Caco-2 (cell line): ENCODE measurements around the gene TAMALIN. TPM values are rescaled to one million over a fixed set of nuclear protein-coding genes. Genes with fewer than 3 reads are reported as not detected.

Experiments used
- BruUV-seq: library from RNA; stranded (reverse); fragments of 400-500 nt; replicated peaks from 2 replicates; lab custom pipeline; 2021; lab: Mats Ljungman, UMichigan
- CTCF ChIA-PET: fragments of 300-600 bp; sonication (Branson Sonifier 250); formaldehyde crosslinking; loops from one replicate; lab custom pipeline; 2022; ENCODE audit warnings: antibody characterized with exemption; lab: Charles Lee
- POLR2A ChIA-PET: fragments of 300-600 bp; sonication (Branson Sonifier 250); formaldehyde crosslinking; loops from one replicate; lab custom pipeline; 2022; ENCODE audit warnings: antibody characterized with exemption; lab: Charles Lee
- DNase-seq, 2 experiments: peaks; one replicate each; pipeline versions ENCODE4 v3.0.0 to v3.0.0-alpha.2; 2020 to 2022
- H3K27me3 ChIP-seq: replicated peaks from 2 replicates; pipeline ENCODE4 v1.6.0; 2011; ENCODE audit warnings: low read length; ENCODE audit not compliant: control insufficient read depth, insufficient read depth
- H3K36me3 ChIP-seq: 2 replicates; pipeline ENCODE4 v1.5.1; 2011; ENCODE audit warnings: low read length; ENCODE audit not compliant: control insufficient read depth, insufficient read depth
- H3K4me1 ChIP-seq: fragments of 250-450 bp; sonication (Bioruptor Pico); 2 replicates; pipeline ENCODE4 v1.5.1; 2020; ENCODE audit warnings: mild to moderate bottlenecking
- H3K4me3 ChIP-seq: 2 replicates; pipeline ENCODE4 v1.5.1; 2011; ENCODE audit warnings: low read depth, mild to moderate bottlenecking, control low read depth, low read length
- H3K9me3 ChIP-seq: fragments of 250-450 bp; sonication (Bioruptor Pico); 2 replicates; pipeline ENCODE4 v1.5.1; 2020; ENCODE audit warnings: mild to moderate bottlenecking, moderate library complexity
- H3K27ac Mint-ChIP-seq: one replicate; pipeline ENCODE4 v1.8.0; 2022; ENCODE audit warnings: mixed read lengths; ENCODE audit not compliant: unreplicated experiment
- H3K27me3 Mint-ChIP-seq: one replicate; pipeline ENCODE4 v1.8.0; 2022; ENCODE audit warnings: mixed read lengths; ENCODE audit not compliant: insufficient read depth, unreplicated experiment
- H3K36me3 Mint-ChIP-seq: one replicate; pipeline ENCODE4 v1.8.0; 2022; ENCODE audit warnings: mild to moderate bottlenecking, mixed read lengths; ENCODE audit not compliant: insufficient read depth, unreplicated experiment
- H3K4me1 Mint-ChIP-seq: one replicate; pipeline ENCODE4 v1.8.0; 2022; ENCODE audit warnings: low read depth, mixed read lengths; ENCODE audit not compliant: unreplicated experiment
- H3K4me3 Mint-ChIP-seq: one replicate; pipeline ENCODE4 v1.8.0; 2022; ENCODE audit warnings: mild to moderate bottlenecking, moderate library complexity, mixed read lengths; ENCODE audit not compliant: unreplicated experiment
- H3K9me3 Mint-ChIP-seq: one replicate; pipeline ENCODE4 v1.8.0; 2022; ENCODE audit warnings: mixed read lengths; ENCODE audit not compliant: unreplicated experiment
- intact Hi-C: fragments of 100-400 bp; cut with micrococcal nuclease; formaldehyde crosslinking; loops from one replicate; pipeline ENCODE4 v1.10.0; 2022; ENCODE audit not compliant: unreplicated experiment
- total RNA-seq: library from RNA; stranded (reverse); gene quantifications from 2 replicates; pipeline ENCODE4 v1.2.3, GENCODE V29; 2022
- TF ChIP-seq, protein P1 (sequence below), 2 experiments: fragments of 200-600 bp in 1 of 2; IDR thresholded peaks; 1 replicate in 1 of 2; 2 replicates in 1 of 2; pipeline versions ENCODE4 v1.5.1 to v1.8.0; 2011 to 2022; ENCODE audit warnings: antibody characterized with exemption in 1 of 2, control low read depth in 1 of 2, inconsistent platforms in 1 of 2, low read depth in 1 of 2, low read length in 1 of 2, mild to moderate bottlenecking in 1 of 2, moderate library complexity in 1 of 2; ENCODE audit not compliant: insufficient read depth in 1 of 2, severe bottlenecking in 1 of 2, unreplicated experiment in 1 of 2

The TAMALIN gene
- total RNA-seq, 1 experiment from 2014 or later, result 4.1 TPM

DNA sequence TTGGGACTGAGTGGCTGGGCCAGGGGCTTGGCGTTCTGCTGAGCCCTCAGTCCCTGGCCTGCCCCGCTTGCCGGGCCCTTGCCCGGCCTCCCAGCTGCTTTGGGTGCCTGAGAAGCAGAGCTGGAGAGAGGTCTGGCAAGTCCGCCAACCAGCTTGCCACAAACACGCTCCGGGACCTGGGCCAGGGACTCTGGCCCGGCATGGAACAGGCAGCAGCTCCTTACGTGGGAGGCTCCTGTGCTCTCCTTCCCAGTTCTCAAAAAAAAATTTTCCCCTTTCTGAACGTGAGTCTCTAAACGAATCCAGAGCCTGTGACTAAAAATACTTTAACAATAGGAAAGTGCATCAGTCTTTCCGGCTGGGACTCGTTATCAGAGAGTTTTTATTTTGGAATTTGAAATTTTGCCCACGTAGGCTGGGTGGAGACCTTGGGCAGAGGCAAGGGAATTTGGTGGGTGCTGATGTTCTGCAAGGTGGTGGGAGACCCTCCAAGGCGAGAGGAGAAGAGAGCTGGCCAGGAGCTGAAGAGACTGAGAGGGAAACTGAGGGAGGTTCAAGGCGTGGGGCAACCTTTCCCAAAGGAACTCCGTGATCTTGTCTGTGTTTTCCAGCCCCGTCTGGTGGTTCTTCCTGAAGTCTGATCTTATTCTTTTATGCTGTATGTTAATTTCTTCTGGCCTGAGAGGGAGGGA lies 37.7 kb downstream of the TAMALIN start:
- BruUV-seq, result no TSS peak
- POLR2A ChIA-PET, result interaction anchor here (1.5 kb wide), 1 partner anchor 12 kb away, joined by 5 read pairs; no protein-coding TSS in a partner anchor
- Histone ChIP-seq H3K36me3 (no peaks in the 10 kb centered on the region; the same call in 1 of the 2 replicates), H3K4me1 (peaks cover 11% of the 10 kb centered on the region), H3K9me3 (no peaks in the 10 kb centered on the region), H3K4me3 (no peak overlapping the region), H3K27me3 (no peaks in the 10 kb centered on the region)
- intact Hi-C loops, result no loop called here
- Mint-ChIP-seq H3K9me3 (no peaks in the 10 kb centered on the region), H3K36me3 (peaks cover 36% of the 10 kb centered on the region), H3K27ac (no peak overlapping the region), H3K27me3 (no peaks in the 10 kb centered on the region), H3K4me1 (peaks cover 21% of the 10 kb centered on the region), H3K4me3 (no peak overlapping the region)
- TF ChIP-seq, protein P1, sequence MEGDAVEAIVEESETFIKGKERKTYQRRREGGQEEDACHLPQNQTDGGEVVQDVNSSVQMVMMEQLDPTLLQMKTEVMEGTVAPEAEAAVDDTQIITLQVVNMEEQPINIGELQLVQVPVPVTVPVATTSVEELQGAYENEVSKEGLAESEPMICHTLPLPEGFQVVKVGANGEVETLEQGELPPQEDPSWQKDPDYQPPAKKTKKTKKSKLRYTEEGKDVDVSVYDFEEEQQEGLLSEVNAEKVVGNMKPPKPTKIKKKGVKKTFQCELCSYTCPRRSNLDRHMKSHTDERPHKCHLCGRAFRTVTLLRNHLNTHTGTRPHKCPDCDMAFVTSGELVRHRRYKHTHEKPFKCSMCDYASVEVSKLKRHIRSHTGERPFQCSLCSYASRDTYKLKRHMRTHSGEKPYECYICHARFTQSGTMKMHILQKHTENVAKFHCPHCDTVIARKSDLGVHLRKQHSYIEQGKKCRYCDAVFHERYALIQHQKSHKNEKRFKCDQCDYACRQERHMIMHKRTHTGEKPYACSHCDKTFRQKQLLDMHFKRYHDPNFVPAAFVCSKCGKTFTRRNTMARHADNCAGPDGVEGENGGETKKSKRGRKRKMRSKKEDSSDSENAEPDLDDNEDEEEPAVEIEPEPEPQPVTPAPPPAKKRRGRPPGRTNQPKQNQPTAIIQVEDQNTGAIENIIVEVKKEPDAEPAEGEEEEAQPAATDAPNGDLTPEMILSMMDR (IDR thresholded peaks at IDR 0.05; ENCODE audit: insufficient read depth in 1 of 2, low read depth in 1 of 2, low read length in 1 of 2, severe bottlenecking in 1 of 2, unreplicated experiment in 1 of 2), result no peak
- no peak for DNase-seq
- CTCF ChIA-PET, result interaction anchor here (2.7 kb wide), 1 partner anchor 19 kb away, joined by 15 read pairs; no protein-coding TSS in a partner anchor

DNA sequence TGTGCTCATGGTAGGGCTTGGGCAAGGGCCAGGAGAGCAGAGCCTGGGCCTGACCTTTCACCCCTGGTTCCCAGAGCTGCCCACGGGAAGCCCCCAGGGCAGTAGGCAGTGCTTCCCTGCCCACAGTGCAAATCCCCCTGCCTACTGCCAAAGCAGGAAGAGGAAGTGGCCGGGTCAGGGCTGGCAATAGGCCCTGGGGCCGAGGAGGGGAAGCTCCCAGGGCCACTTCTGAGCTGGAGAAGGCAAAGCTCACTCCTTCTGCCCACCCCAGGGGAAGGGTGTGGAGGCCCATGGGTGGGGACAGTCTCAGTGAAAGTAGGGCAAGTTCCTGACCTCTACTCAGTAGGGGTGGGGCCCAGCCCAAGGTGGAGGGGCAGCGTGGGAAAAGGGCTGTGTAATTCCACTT lies 39.1 kb downstream of the TAMALIN start:
- no peak for DNase-seq
- Mint-ChIP-seq H3K27me3 (no peaks in the 10 kb centered on the region), H3K4me1 (peaks cover 18% of the 10 kb centered on the region), H3K36me3 (peaks cover 45% of the 10 kb centered on the region), H3K27ac (no peak overlapping the region), H3K4me3 (no peak overlapping the region), H3K9me3 (no peaks in the 10 kb centered on the region)
- Histone ChIP-seq H3K4me3 (no peak overlapping the region), H3K36me3 (no peaks in the 10 kb centered on the region; the same call in 1 of the 2 replicates), H3K9me3 (no peaks in the 10 kb centered on the region), H3K27me3 (no peaks in the 10 kb centered on the region), H3K4me1 (peaks cover 23% of the 10 kb centered on the region)
- CTCF ChIA-PET, result interaction anchor here (1.8 kb wide), 1 partner anchor 21 kb away, joined by 6 read pairs; no protein-coding TSS in a partner anchor
- TF ChIP-seq, protein P1 (IDR thresholded peaks at IDR 0.05; ENCODE audit: insufficient read depth in 1 of 2, low read depth in 1 of 2, low read length in 1 of 2, severe bottlenecking in 1 of 2, unreplicated experiment in 1 of 2), result no peak
- intact Hi-C loops, result no loop called here
- BruUV-seq, result no TSS peak
- POLR2A ChIA-PET, result no interaction called here

DNA sequence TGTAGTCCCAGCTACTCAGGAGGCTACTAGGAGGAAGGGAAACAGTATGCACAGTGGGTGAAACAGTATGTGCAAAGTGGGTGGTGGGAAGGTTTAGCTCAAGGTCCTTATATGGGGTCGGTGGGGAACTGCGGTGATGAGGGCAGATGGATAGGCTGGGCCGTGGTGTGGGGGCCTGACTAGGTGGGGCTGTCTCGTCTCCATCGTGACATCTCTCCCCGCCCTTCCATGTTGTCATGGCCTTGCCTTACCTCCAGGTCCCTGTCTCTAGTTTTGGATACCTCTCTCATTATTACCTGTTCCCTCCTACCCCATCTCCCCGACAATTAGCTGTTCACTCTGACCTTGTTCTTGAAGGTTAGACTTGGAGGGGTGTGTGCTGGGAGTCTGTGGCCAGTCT lies 40.1 kb downstream of the TAMALIN start:
- TF ChIP-seq, protein P1 (IDR thresholded peaks at IDR 0.05; ENCODE audit: insufficient read depth in 1 of 2, low read depth in 1 of 2, low read length in 1 of 2, severe bottlenecking in 1 of 2, unreplicated experiment in 1 of 2), result no peak
- H3K4me1 ChIP-seq, result peaks cover 28% of the 10 kb centered on the region

More for the DNA sequence above, 40.1 kb downstream of the TAMALIN start:
- no TSS peak for BruUV-seq
- ChIA-PET CTCF (interaction anchor here (1.8 kb wide), 1 partner anchor 22 kb away, joined by 6 read pairs; no protein-coding TSS in a partner anchor), POLR2A (interaction anchor here (1.1 kb wide), 1 partner anchor 9 kb away, joined by 3 read pairs; no protein-coding TSS in a partner anchor)
- H3K36me3 Mint-ChIP-seq, result peaks cover 56% of the 10 kb centered on the region
- H3K27me3 Mint-ChIP-seq, result no peaks in the 10 kb centered on the region
- Histone ChIP-seq H3K36me3 (no peaks in the 10 kb centered on the region; the same call in 1 of the 2 replicates), H3K9me3 (no peaks in the 10 kb centered on the region), H3K27me3 (no peaks in the 10 kb centered on the region), H3K4me3 (no peak overlapping the region)
- no peak for DNase-seq
- intact Hi-C loops, result no loop called here
- H3K9me3 Mint-ChIP-seq, result no peaks in the 10 kb centered on the region
- H3K4me1 Mint-ChIP-seq, result peaks cover 16% of the 10 kb centered on the region
- no peak overlapping the region for H3K4me3 Mint-ChIP-seq
- no peak overlapping the region for H3K27ac Mint-ChIP-seq
